Measurements from ENCODE around the gene NBEA.

NBEA gene

GRCh38 chr13:35136585-35136984, 194.5 kb downstream of the NBEA start:
- no peak overlapping the region for H3K27ac ChIP-seq
- no peak for TF ChIP-seq CTCF (conservative IDR thresholded peaks at IDR 0.05)
- TF ChIP-seq ZFX (IDR thresholded peaks at IDR 0.05), result no peak

GRCh38 chr13:35139591-35139990, 197.5 kb downstream of the NBEA start:
- H3K27ac ChIP-seq, result no peak overlapping the region
- TF ChIP-seq CTCF (conservative IDR thresholded peaks at IDR 0.05) (no peak), ZFX (IDR thresholded peaks at IDR 0.05) (no peak)

GRCh38 chr13:35140321-35140720, 198.3 kb downstream of the NBEA start:
- H3K27ac ChIP-seq, result no peak overlapping the region
- TF ChIP-seq CTCF (conservative IDR thresholded peaks at IDR 0.05) (no peak), ZFX (IDR thresholded peaks at IDR 0.05) (no peak)

DNA sequence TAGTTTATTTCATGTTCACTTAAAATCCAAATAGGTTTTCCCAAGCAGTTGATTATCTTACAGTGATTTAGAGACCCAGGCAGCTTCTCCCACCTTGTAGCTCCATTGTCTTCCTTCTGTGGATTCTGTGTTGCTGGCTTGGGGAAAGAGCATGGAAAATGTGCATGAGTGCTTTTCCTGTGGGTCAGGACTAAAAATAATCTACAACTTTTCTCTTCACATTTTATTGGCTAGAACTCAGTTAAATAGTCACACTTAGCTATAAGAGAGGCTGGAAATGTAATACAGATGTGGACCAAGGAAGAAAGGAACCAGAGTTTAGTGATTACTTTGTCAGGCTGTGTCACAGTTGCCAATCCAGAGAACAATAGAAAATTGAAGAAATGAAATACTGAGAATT, 198.8 kb downstream of the NBEA start:
- TF ChIP-seq CTCF (conservative IDR thresholded peaks at IDR 0.05), result no peak
- TF ChIP-seq ZFX (IDR thresholded peaks at IDR 0.05), result no peak
- no peak overlapping the region for H3K27ac ChIP-seq

GRCh38 chr13:35143123-35143522, 201.1 kb downstream of the NBEA start:
- TF ChIP-seq CTCF (conservative IDR thresholded peaks at IDR 0.05) (no peak), ZFX (IDR thresholded peaks at IDR 0.05) (no peak)
- H3K27ac ChIP-seq, result no peak overlapping the region

- TF ChIP-seq ZFX (IDR thresholded peaks at IDR 0.05), result no peak
- no peak for TF ChIP-seq CTCF (conservative IDR thresholded peaks at IDR 0.05)
- H3K27ac ChIP-seq, result no peak overlapping the region
These were observed 202.3 kb downstream of the NBEA start for GRCh38 chr13:35144166-35144890.

GRCh38 chr13:35146686-35147085, 204.6 kb downstream of the NBEA start:
- TF ChIP-seq ZFX (IDR thresholded peaks at IDR 0.05), result no peak
- no peak overlapping the region for H3K27ac ChIP-seq

DNA sequence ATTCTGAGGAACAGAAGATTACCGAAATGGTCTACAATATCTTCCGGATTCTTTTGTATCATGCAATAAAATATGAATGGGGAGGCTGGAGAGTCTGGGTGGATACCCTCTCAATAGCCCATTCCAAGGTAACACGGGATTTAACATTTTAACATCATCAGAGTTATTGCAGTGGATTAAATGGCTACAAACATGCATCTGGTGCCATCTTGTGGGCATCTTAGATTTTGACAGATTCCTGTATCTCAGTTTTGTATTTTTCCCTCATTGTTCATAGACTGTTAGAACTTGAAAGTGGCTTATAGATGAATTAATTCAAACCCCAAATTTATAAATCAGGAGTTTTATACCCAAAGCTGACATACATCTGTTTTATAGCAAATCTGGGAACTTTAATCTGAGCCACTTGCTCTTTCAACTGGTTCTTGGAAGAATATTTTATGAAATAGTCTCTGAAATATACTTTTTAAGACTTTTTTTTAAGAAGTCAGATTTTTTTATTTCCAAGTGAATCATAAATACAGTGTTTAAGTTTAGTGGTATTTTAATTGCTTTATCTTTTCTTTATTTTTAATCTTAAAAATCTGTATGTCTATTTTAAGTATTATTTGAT, 215.2 kb downstream of the NBEA start:
- peak; percentile 82 for TF ChIP-seq CTCF (conservative IDR thresholded peaks at IDR 0.05)
- no peak for TF ChIP-seq ZFX (IDR thresholded peaks at IDR 0.05)
- H3K27ac ChIP-seq, result no peak overlapping the region
